CD4-positive, alpha-beta memory T cell (primary cell): Measurements from ENCODE around the gene ITPKA. TPM values are rescaled to one million over a fixed set of nuclear protein-coding genes. Genes with fewer than 3 reads are reported as not detected.

Experiments used
- CTCF ChIA-PET: fragments of 350-600 bp; sonication (Branson Sonifier 250); formaldehyde crosslinking; loops from one replicate; lab custom pipeline; 2021; ENCODE audit warnings: inconsistent platforms; ENCODE audit not compliant: partially characterized antibody; lab: Charles Lee
- POLR2A ChIA-PET: fragments of 350-600 bp; sonication (Branson Sonifier 250); formaldehyde crosslinking; loops from one replicate; lab custom pipeline; 2021; ENCODE audit not compliant: partially characterized antibody; lab: Charles Lee
- DNase-seq, 5 donors: peaks; one replicate each; pipeline versions ENCODE4 v3.0.0 to v3.0.0-alpha.2; 2020 to 2022; ENCODE audit warnings: mixed read lengths in 1 of 5
- H3K27ac ChIP-seq: one replicate; pipeline ENCODE4 v1.7.0; 2013; ENCODE audit warnings: low read depth, low read length
- H3K27me3 ChIP-seq: 2 replicates; pipeline ENCODE4 v1.7.0; 2013; ENCODE audit warnings: mild to moderate bottlenecking, low read length, moderate library complexity; ENCODE audit not compliant: insufficient read depth
- H3K36me3 ChIP-seq: 2 replicates; pipeline ENCODE4 v1.7.0; 2013; ENCODE audit warnings: mild to moderate bottlenecking, low read length, moderate library complexity; ENCODE audit not compliant: insufficient read depth
- H3K4me1 ChIP-seq: 2 replicates; pipeline ENCODE4 v1.7.0; 2013; ENCODE audit warnings: mild to moderate bottlenecking, low read length, moderate library complexity; ENCODE audit not compliant: insufficient read depth
- H3K4me3 ChIP-seq, 2 donors: one replicate each; pipeline ENCODE4 v1.7.0; 2013; ENCODE audit warnings: low read length in 2 of 2, mild to moderate bottlenecking in 1 of 2
- H3K9me3 ChIP-seq, 2 donors: one replicate each; pipeline ENCODE4 v1.7.0; 2013; ENCODE audit warnings: low read length in 2 of 2, control low read depth in 1 of 2; ENCODE audit not compliant: control insufficient read depth in 1 of 2
- H3K27ac Mint-ChIP-seq, 7 donors: one replicate each; pipeline ENCODE4 v1.8.0; 2020 to 2021; ENCODE audit warnings: mixed read lengths in 7 of 7, mild to moderate bottlenecking in 6 of 7, inconsistent platforms in 3 of 7, moderate library complexity in 3 of 7
- H3K27me3 Mint-ChIP-seq, 2 donors: one replicate each; pipeline ENCODE4 v1.8.0; 2020 to 2021; ENCODE audit warnings: mixed read lengths in 2 of 2
- H3K36me3 Mint-ChIP-seq, 2 donors: one replicate each; pipeline ENCODE4 v1.8.0; 2020 to 2021; ENCODE audit warnings: mixed read lengths in 2 of 2, inconsistent platforms in 1 of 2, mild to moderate bottlenecking in 1 of 2
- H3K4me1 Mint-ChIP-seq, 4 donors: one replicate each; pipeline ENCODE4 v1.8.0; 2020 to 2021; ENCODE audit warnings: mixed read lengths in 4 of 4, mild to moderate bottlenecking in 1 of 4
- H3K4me3 Mint-ChIP-seq, 8 donors: one replicate each; pipeline ENCODE4 v1.8.0; 2020 to 2021; ENCODE audit warnings: mixed read lengths in 8 of 8, mild to moderate bottlenecking in 7 of 8, moderate library complexity in 6 of 8, inconsistent platforms in 3 of 8
- H3K9me3 Mint-ChIP-seq, 8 donors: one replicate each; pipeline ENCODE4 v1.8.0; 2020 to 2021; ENCODE audit warnings: mixed read lengths in 8 of 8, mild to moderate bottlenecking in 5 of 8, inconsistent platforms in 3 of 8, moderate library complexity in 1 of 8
- intact Hi-C: fragments of 100-400 bp; cut with micrococcal nuclease; formaldehyde crosslinking; loops from one replicate; pipeline ENCODE4 v1.15.1; 2023
- polyA plus RNA-seq, 2 donors: library from polyadenylated mRNA; unstranded; fragments of 300-500 nt; fragmentation: Illumina TruSeq; gene quantifications; one replicate each; pipeline ENCODE4 v1.2.3, GENCODE V29; 2021
- total RNA-seq, 2 experiments: library from RNA; stranded (reverse); gene quantifications; one replicate each; pipeline ENCODE4 v1.2.3, GENCODE V29; 2021

Gene ITPKA
- total RNA-seq, result under 1 TPM in 1 of 2 experiments, not detected in 1; 0.36 TPM
- under 1 TPM; 0.23 to 0.46 TPM for polyA plus RNA-seq

DNA sequence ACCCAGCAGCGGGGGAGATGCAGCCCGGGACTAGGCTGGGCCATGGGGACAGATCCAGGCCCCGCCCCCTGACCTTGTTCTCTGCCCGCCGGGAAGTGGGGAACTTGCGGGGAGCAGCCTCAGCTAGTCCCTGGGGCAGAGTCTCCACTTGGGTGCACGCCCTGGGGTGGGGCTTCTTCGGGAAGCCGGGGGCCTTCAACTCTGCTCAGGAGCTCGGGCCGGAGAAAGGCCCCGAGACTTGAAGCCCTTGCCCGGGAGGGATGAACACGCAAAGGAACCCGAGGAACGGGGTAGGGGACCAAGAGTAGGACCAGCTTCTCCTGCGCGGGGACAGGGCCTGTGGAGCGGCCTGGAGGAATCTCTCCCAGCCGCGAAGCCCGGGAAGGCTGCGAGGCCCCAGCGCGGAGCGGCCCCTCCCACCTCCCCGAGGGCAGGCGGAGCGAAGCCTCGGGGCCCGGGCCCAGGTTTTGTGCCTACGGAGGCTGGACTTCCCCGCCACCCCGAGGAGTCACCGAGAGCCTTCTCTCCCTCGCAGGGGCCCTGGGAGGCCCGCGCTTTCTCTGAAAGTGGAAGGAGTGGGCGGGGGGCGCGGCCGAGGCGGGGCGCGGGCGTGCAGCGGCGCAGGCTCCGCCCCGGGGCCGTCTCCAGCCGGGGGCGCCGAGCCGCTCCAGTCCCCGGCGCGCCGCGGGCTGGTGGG is at the start of gene ITPKA:
Gene ITPKA, plus strand, starts transcription at position 670 of the 697 bp plus-strand sequence. CDS start 54 bp downstream, outside the sequence.
- Mint-ChIP-seq H3K9me3 (no peaks in the 10 kb centered on the region), H3K27me3 (peaks cover 9 to 13% of the 10 kb centered on the region in 2 donors), H3K4me1 (peaks cover 11 to 23% (median 15%) of the 10 kb centered on the region in 4 donors), H3K4me3 (peak within 1 kb of the TSS; percentile 79 to 91 (median 87)), H3K27ac (peak within 1 kb of the TSS in 6 of 7 donors; percentile 42 to 79 (median 57)), H3K36me3 (peaks cover 0 to 2% of the 10 kb centered on the region in 2 donors)
- no peaks in the 10 kb centered on the region for H3K36me3 ChIP-seq
- peaks cover 19% of the 10 kb centered on the region for H3K27me3 ChIP-seq
- no peaks in the 10 kb centered on the region for H3K9me3 ChIP-seq
- ChIA-PET POLR2A (interaction anchor here (1.0 to 1.9 kb wide), 7 partner anchors 8 to 51 kb away, joined by 3 to 10 read pairs (median 4); partner anchors contain the start of genes LTK and RPAP1), CTCF (interaction anchor here (0.6 to 2.2 kb wide), 3 partner anchors 14 to 179 kb away, joined by 3 to 7 read pairs (median 6); no protein-coding TSS in a partner anchor)
- H3K4me1 ChIP-seq, result peaks cover 39% of the 10 kb centered on the region
- intact Hi-C loops, result loop anchor here (1.0 kb wide), 1 partner anchor 9 kb away; no protein-coding TSS in a partner anchor
- H3K27ac ChIP-seq, result peak within 1 kb of the TSS; percentile 48
- peak; percentile 62 to 87 (median 66) for DNase-seq
- H3K4me3 ChIP-seq, result peak within 1 kb of the TSS; percentile 27 to 55

DNA sequence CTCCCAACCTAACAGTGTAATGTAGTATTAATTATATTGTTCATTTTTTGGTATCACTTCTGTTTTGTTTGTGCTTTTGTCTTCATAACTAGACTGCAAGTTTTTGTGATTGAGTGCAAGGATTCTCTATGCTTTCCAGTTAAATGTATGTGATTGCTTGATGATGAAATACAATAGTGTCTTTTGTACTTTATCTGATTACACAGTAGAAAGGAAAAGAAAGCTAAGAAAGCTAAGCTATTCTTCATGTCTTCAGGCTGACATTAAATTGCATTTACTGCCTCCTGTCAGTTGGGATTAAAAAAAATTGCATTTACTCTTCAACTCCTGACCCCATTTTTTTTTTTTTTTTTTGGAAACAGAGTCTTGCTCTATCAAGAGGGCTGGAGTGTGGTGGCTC is 48.3 kb upstream of the ITPKA start:
- Histone ChIP-seq H3K9me3 (no peaks in the 10 kb centered on the region), H3K27me3 (no peaks in the 10 kb centered on the region), H3K27ac (no peak overlapping the region), H3K4me1 (peaks cover 13% of the 10 kb centered on the region), H3K36me3 (no peaks in the 10 kb centered on the region), H3K4me3 (no peak overlapping the region)
- POLR2A ChIA-PET, result no interaction called here
- Mint-ChIP-seq H3K4me3 (no peak overlapping the region), H3K36me3 (peaks cover 26 to 30% of the 10 kb centered on the region in 2 donors), H3K27me3 (no peaks in the 10 kb centered on the region), H3K9me3 (no peaks in the 10 kb centered on the region), H3K27ac (peak overlapping the region in 2 of 7 donors; percentile 22 to 61), H3K4me1 (peaks cover 10 to 21% (median 16%) of the 10 kb centered on the region in 4 donors)
- DNase-seq, result no peak
- intact Hi-C loops, result no loop called here
- CTCF ChIA-PET, result no interaction called here

DNA sequence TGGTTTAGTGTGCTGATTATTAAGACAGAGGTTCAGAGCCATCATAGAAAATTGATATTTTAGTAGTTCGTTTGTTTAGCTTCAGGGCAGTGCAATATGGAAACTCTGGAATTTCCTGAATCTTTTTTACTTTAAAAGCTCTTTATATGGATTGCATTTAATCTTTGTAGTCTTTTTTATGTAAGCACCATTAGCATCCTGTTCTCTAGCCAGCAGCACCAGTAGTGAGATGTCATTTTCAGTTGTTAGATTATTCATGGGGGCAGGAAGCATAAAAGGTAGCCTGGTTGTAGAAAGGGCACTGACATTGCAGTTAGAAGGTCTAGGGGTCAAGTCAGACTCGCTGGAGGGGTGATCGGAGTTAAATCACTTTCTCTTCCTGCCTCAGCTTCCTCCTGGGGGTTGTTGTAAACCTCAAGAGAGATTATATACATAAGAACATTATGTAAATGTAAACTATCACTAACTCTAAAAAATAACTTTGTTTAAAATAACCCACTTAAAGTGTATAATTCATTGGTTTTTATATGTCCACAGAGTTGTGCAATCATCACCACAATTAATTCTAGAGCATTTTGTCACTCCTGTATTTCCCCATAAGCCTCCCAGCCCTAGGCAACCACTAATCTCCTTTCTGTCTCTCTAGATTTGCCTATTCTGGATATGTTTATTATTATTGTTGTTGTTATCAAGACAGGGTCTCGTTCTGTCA is 31.4 kb upstream of the ITPKA start:
- no peaks in the 10 kb centered on the region for H3K4me1 ChIP-seq
- no peaks in the 10 kb centered on the region for H3K9me3 Mint-ChIP-seq
- DNase-seq, result no peak
- intact Hi-C loops, result no loop called here
- no peaks in the 10 kb centered on the region for H3K9me3 ChIP-seq
- H3K4me3 ChIP-seq, result no peak overlapping the region
- H3K27ac Mint-ChIP-seq, result peak overlapping the region; percentile 5 to 81 (median 33)
- ChIA-PET CTCF (interaction anchor here (0.8 kb wide), 1 partner anchor 45 kb away, joined by 3 read pairs; no protein-coding TSS in a partner anchor), POLR2A (no interaction called here)
- no peaks in the 10 kb centered on the region for H3K27me3 ChIP-seq
- H3K36me3 Mint-ChIP-seq, result peaks cover 33 to 53% of the 10 kb centered on the region in 2 donors
- peaks cover 30% of the 10 kb centered on the region for H3K36me3 ChIP-seq
- H3K27me3 Mint-ChIP-seq, result no peaks in the 10 kb centered on the region
- peaks cover 0 to 7% (median 4%) of the 10 kb centered on the region in 4 donors for H3K4me1 Mint-ChIP-seq
- H3K4me3 Mint-ChIP-seq, result no peak overlapping the region
- no peak overlapping the region for H3K27ac ChIP-seq

GRCh38 chr15:41464889-41465580 is 28.6 kb upstream of the ITPKA start:
- H3K9me3 ChIP-seq, result no peaks in the 10 kb centered on the region
- Mint-ChIP-seq H3K4me1 (peaks cover 0 to 7% (median 4%) of the 10 kb centered on the region in 4 donors), H3K4me3 (no peak overlapping the region), H3K9me3 (no peaks in the 10 kb centered on the region), H3K27me3 (no peaks in the 10 kb centered on the region), H3K27ac (peak overlapping the region in 3 of 7 donors; percentile 19 to 68 (median 29)), H3K36me3 (peaks cover 30 to 52% of the 10 kb centered on the region in 2 donors)
- no peaks in the 10 kb centered on the region for H3K4me1 ChIP-seq
- H3K27ac ChIP-seq, result no peak overlapping the region
- POLR2A ChIA-PET, result interaction anchor here (0.6 to 1.2 kb wide), 4 partner anchors 79 to 559 kb away, joined by 3 read pairs; partner anchors contain the start of gene RPAP1
- H3K4me3 ChIP-seq, result no peak overlapping the region
- no peaks in the 10 kb centered on the region for H3K27me3 ChIP-seq
- H3K36me3 ChIP-seq, result peaks cover 26% of the 10 kb centered on the region
- intact Hi-C loops, result loop anchor here (2.0 to 5.0 kb wide), 2 partner anchors 48 to 137 kb away; partner anchors contain the start of gene LTK
- no peak for DNase-seq
- CTCF ChIA-PET, result interaction anchor here (0.5 to 3.8 kb wide), 19 partner anchors 13 to 597 kb away, joined by 3 to 27 read pairs (median 6); no protein-coding TSS in a partner anchor

DNA sequence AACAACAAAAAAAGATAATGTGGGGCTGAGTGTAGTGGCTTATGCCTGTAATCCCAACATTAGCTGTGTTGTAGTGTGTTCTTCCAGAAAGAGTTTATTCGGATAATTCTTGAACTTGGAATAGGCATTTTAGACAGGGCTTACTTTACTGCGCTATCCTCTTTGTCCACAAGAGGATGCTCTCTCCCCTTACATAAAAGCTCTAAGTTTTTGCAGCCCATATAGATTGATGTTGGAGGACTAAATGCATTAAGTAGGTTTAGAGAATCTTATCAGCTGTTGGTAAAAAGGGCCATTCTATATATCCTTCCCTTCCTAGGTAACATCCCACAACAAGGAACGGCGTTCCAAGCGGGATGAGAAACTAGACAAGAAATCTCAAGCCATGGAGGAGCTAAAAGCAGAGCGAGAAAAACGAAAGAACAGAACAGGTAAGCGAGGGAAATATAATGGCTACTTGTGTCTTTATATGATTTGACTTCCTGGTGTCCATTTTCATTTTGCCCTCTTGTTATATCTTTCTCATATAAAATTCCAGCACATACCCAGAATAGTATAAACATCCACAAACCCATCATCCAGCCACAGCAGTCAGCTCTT is 27.8 kb upstream of the ITPKA start:
- no peaks in the 10 kb centered on the region for H3K27me3 Mint-ChIP-seq
- H3K9me3 Mint-ChIP-seq, result no peaks in the 10 kb centered on the region
- Histone ChIP-seq H3K9me3 (no peaks in the 10 kb centered on the region), H3K27ac (no peak overlapping the region), H3K27me3 (no peaks in the 10 kb centered on the region), H3K4me1 (no peaks in the 10 kb centered on the region), H3K36me3 (peaks cover 32% of the 10 kb centered on the region), H3K4me3 (no peak overlapping the region)
- intact Hi-C loops, result loop anchor here (1.0 to 5.0 kb wide), 3 partner anchors 47 to 345 kb away; partner anchors contain the start of gene LTK
- ChIA-PET POLR2A (interaction anchor here (0.8 to 1.2 kb wide), 7 partner anchors 10 to 308 kb away, joined by 3 to 4 read pairs (median 3); partner anchors contain the start of genes ITPKA, MAPKBP1, MGA and RPAP1), CTCF (interaction anchor here (0.8 to 3.8 kb wide), 21 partner anchors 13 to 439 kb away, joined by 3 to 27 read pairs (median 5); partner anchors contain the start of gene LTK)
- H3K4me3 Mint-ChIP-seq, result no peak overlapping the region
- peak overlapping the region in 3 of 7 donors; percentile 24 to 89 (median 49) for H3K27ac Mint-ChIP-seq
- H3K36me3 Mint-ChIP-seq, result peaks cover 36 to 56% of the 10 kb centered on the region in 2 donors
- H3K4me1 Mint-ChIP-seq, result peaks cover 0 to 7% (median 4%) of the 10 kb centered on the region in 4 donors
- DNase-seq, result peak in 4 of 5 donors; percentile 37 to 56 (median 44)

DNA sequence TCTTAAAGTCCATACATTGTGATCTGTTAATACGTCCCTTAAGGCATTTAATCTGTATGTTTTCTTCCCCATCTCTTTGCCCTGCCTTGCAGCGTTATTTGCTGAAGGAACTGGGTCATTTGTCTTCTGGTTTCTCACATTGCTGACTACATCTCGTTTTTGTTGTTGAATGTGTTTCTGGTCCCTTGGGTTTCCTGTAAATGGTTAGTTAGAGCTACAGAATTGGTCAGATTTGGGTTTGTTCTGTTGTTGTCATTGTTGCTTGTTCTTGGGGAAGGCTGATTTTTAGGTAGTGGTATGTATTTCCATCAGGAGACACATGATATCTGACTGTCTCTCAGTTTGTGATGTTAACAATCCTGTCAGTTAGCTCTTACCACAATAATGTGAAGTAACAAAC is 27.0 kb upstream of the ITPKA start:
- no peaks in the 10 kb centered on the region for H3K9me3 Mint-ChIP-seq
- intact Hi-C loops, result loop anchor here (1.0 to 5.0 kb wide), 2 partner anchors 136 to 345 kb away; no protein-coding TSS in a partner anchor
- ChIA-PET POLR2A (interaction anchor here (0.8 to 1.2 kb wide), 5 partner anchors 9 to 307 kb away, joined by 3 to 4 read pairs (median 3); partner anchors contain the start of genes ITPKA, MAPKBP1 and MGA), CTCF (interaction anchor here (0.8 to 3.8 kb wide), 14 partner anchors 12 to 346 kb away, joined by 3 to 27 read pairs (median 6); no protein-coding TSS in a partner anchor)
- no peaks in the 10 kb centered on the region for H3K27me3 ChIP-seq
- H3K4me3 ChIP-seq, result no peak overlapping the region
- peaks cover 39% of the 10 kb centered on the region for H3K36me3 ChIP-seq
- H3K4me1 ChIP-seq, result no peaks in the 10 kb centered on the region
- H3K27ac ChIP-seq, result no peak overlapping the region
- no peaks in the 10 kb centered on the region for H3K27me3 Mint-ChIP-seq
- H3K4me1 Mint-ChIP-seq, result peaks cover 0 to 7% (median 4%) of the 10 kb centered on the region in 4 donors
- H3K4me3 Mint-ChIP-seq, result no peak overlapping the region
- H3K36me3 Mint-ChIP-seq, result peaks cover 42 to 60% of the 10 kb centered on the region in 2 donors
- no peak for DNase-seq
- peak overlapping the region in 2 of 7 donors; percentile 2 to 72 for H3K27ac Mint-ChIP-seq
- H3K9me3 ChIP-seq, result no peaks in the 10 kb centered on the region
